OCI-LY1 (cell line): ENCODE data around the gene SLC35F6.

ENCODE experiments used
- H2AFZ ChIP-seq: fragments of 200-600 bp; sonication (generic), shearing (Covaris generic); 2 replicates; pipeline ENCODE4 v1.6.0; 2014; ENCODE audit warnings: antibody characterized with exemption, mild to moderate bottlenecking, low read length
- H3F3A ChIP-seq: fragments of 200-600 bp; sonication (generic), shearing (Covaris generic); 2 replicates; pipeline ENCODE4 v1.6.0; 2014; ENCODE audit warnings: mild to moderate bottlenecking, antibody characterized with exemption, low read length, moderate library complexity; ENCODE audit not compliant: insufficient read depth
- H3K27ac ChIP-seq: fragments of 200-600 bp; sonication (generic); 2 replicates; pipeline ENCODE4 v1.5.1; 2014; ENCODE audit warnings: low read length, mixed run types, mild to moderate bottlenecking, low read depth; ENCODE audit not compliant: poor library complexity, severe bottlenecking
- H3K27me3 ChIP-seq: fragments of 200-600 bp; sonication (generic); 2 replicates; pipeline ENCODE4 v1.6.0; 2014; ENCODE audit warnings: antibody characterized with exemption, mild to moderate bottlenecking, low read length, moderate library complexity; ENCODE audit not compliant: insufficient read depth
- H3K36me3 ChIP-seq: fragments of 200-600 bp; sonication (generic); 2 replicates; pipeline ENCODE4 v1.6.1; 2014; ENCODE audit warnings: mild to moderate bottlenecking, antibody characterized with exemption, low read length, moderate library complexity, mixed read lengths; ENCODE audit not compliant: insufficient read depth
- H3K4me1 ChIP-seq: fragments of 200-600 bp; sonication (generic); 2 replicates; pipeline ENCODE4 v1.5.1; 2014; ENCODE audit warnings: mild to moderate bottlenecking, low read length, moderate library complexity; ENCODE audit not compliant: insufficient read depth, severe bottlenecking
- H3K4me2 ChIP-seq: fragments of 200-600 bp; sonication (generic), shearing (Covaris generic); 2 replicates; pipeline ENCODE4 v1.6.1; 2014; ENCODE audit warnings: low read length
- H3K4me3 ChIP-seq: fragments of 200-600 bp; sonication (generic); 2 replicates; pipeline ENCODE4 v1.5.1; 2014; ENCODE audit warnings: low read length, low read depth, mild to moderate bottlenecking, mixed read lengths; ENCODE audit not compliant: poor library complexity, severe bottlenecking
- H3K79me2 ChIP-seq: fragments of 200-600 bp; shearing (Covaris generic); 2 replicates; pipeline ENCODE4 v1.6.1; 2016; ENCODE audit warnings: mixed run types, low read length, mixed read lengths; ENCODE audit not compliant: insufficient read depth
- H3K9ac ChIP-seq: fragments of 200-600 bp; sonication (generic), shearing (Covaris generic); 2 replicates; pipeline ENCODE4 v1.6.1; 2014; ENCODE audit warnings: mild to moderate bottlenecking, low read length, mixed read lengths
- H3K9me2 ChIP-seq: fragments of 200-600 bp; sonication (generic), shearing (Covaris generic); 2 replicates; pipeline ENCODE4 v1.6.1; 2014; ENCODE audit warnings: low read depth, mild to moderate bottlenecking, low read length, mixed read lengths
- H3K9me3 ChIP-seq: fragments of 200-600 bp; shearing (Covaris generic); 2 replicates; pipeline ENCODE4 v1.6.1; 2014; ENCODE audit warnings: low read length, mixed read lengths
- H4K20me1 ChIP-seq: fragments of 200-600 bp; sonication (generic), shearing (Covaris generic); 2 replicates; pipeline ENCODE4 v1.6.0; 2016; ENCODE audit warnings: mild to moderate bottlenecking, low read length; ENCODE audit not compliant: insufficient read depth
- CTCF ChIP-seq: fragments of 200-600 bp; sonication (generic), shearing (Covaris generic); IDR thresholded peaks from 2 replicates; pipeline ENCODE4 v1.5.1; 2017; ENCODE audit warnings: mild to moderate bottlenecking, antibody characterized with exemption, low read length, moderate library complexity, mixed read lengths
- EZH2 ChIP-seq: fragments of 200-600 bp; sonication (generic), shearing (Covaris generic); IDR thresholded peaks from 2 replicates; pipeline ENCODE4 v1.8.0; 2017; ENCODE audit warnings: borderline replicate concordance, mixed run types, mild to moderate bottlenecking, antibody characterized with exemption, low read length, moderate library complexity, mixed read lengths

The SLC35F6 gene

GRCh38 chr2:26768759-26769088 lies 4.6 kb downstream of the SLC35F6 start:
- TF ChIP-seq EZH2 (no peak), CTCF (no peak)
- H3K36me3 ChIP-seq, result no peaks in the 10 kb centered on the region
- H3K79me2 ChIP-seq, result no peaks in the 10 kb centered on the region
- H4K20me1 ChIP-seq, result no peaks in the 10 kb centered on the region
- no peaks in the 10 kb centered on the region for H3K9me2 ChIP-seq
- H3F3A ChIP-seq, result no peaks in the 10 kb centered on the region
- H3K9ac ChIP-seq, result no peak overlapping the region
- no peak overlapping the region for H3K27ac ChIP-seq
- no peaks in the 10 kb centered on the region for H3K9me3 ChIP-seq
- H3K4me2 ChIP-seq, result no peak overlapping the region
- H3K4me3 ChIP-seq, result no peak overlapping the region
- peaks cover 14% of the 10 kb centered on the region for H3K4me1 ChIP-seq
- no peak overlapping the region for H2AFZ ChIP-seq
- no peaks in the 10 kb centered on the region for H3K27me3 ChIP-seq

GRCh38 chr2:26769089-26769761 lies 5.1 kb downstream of the SLC35F6 start:
- Histone ChIP-seq H3K4me3 (no peak overlapping the region), H3K4me1 (peaks cover 13% of the 10 kb centered on the region), H3K79me2 (no peaks in the 10 kb centered on the region), H3K9ac (no peak overlapping the region), H3K27me3 (no peaks in the 10 kb centered on the region), H4K20me1 (no peaks in the 10 kb centered on the region), H3F3A (no peaks in the 10 kb centered on the region), H3K9me3 (no peaks in the 10 kb centered on the region), H3K4me2 (no peak overlapping the region), H3K27ac (no peak overlapping the region), H3K36me3 (no peaks in the 10 kb centered on the region), H2AFZ (no peak overlapping the region), H3K9me2 (no peaks in the 10 kb centered on the region)
- no peak for TF ChIP-seq EZH2
- TF ChIP-seq CTCF, result no peak

DNA sequence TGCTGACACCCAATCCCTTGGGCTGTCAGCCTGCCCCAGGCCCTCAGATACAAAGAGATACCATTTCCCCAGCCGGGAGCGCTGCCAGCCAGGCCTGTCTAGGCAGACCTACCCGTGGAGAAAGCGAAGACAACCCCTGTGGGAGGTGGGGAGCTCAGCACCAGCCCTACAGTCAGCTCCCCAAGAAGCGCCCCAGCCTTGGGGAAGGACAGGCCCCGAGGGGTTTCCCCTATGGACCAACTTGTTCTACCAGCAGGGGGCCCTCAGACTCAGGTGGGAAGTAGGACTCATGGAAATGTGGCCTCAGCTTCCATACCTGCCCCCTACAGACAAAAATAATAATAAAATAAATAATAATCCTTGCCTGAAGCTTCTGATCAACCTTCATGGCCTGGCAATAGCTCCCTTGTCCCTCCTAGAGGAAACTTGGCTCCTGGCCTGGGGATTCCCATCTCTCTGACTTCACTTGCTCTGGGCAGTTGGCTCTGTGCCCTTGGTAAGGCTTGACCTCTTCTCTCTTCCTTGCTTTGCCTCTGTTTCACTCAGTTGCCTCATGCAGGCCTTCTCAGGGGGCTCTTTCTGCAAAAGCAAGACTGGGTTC lies 7.0 kb downstream of the SLC35F6 start:
- H3K4me3 ChIP-seq, result no peak overlapping the region
- no peak overlapping the region for H2AFZ ChIP-seq
- no peak overlapping the region for H3K27ac ChIP-seq
- no peaks in the 10 kb centered on the region for H3K27me3 ChIP-seq
- no peaks in the 10 kb centered on the region for H3K9me3 ChIP-seq
- no peak overlapping the region for H3K9ac ChIP-seq
- H3K79me2 ChIP-seq, result no peaks in the 10 kb centered on the region
- H3K36me3 ChIP-seq, result peaks cover 11% of the 10 kb centered on the region; the same call in 1 of the 2 replicates
- no peaks in the 10 kb centered on the region for H3K9me2 ChIP-seq
- no peaks in the 10 kb centered on the region for H4K20me1 ChIP-seq
- no peak for TF ChIP-seq EZH2
- TF ChIP-seq CTCF, result peak; percentile 43; the same call in 1 of the 2 replicates
- H3F3A ChIP-seq, result no peaks in the 10 kb centered on the region
- H3K4me2 ChIP-seq, result no peak overlapping the region
- H3K4me1 ChIP-seq, result no peaks in the 10 kb centered on the region
